ENCODE measurements around the gene CPXM2. TPM values are rescaled to one million over a fixed set of nuclear protein-coding genes. Genes with fewer than 3 reads are reported as not detected.

CPXM2 gene
- total RNA-seq (under 1 TPM in 1 of 2 donors, not detected in 1; 0.18 TPM), total RNA-seq (0 reads per million in 2 donors)

- H3K4me1 Mint-ChIP-seq, result no peaks in the 10 kb centered on the region
- H3K36me3 Mint-ChIP-seq (ENCODE audit: low read depth), result no peaks in the 10 kb centered on the region
- H3K9me3 ChIP-seq (ENCODE audit: control insufficient read depth, low read length, poor library complexity, severe bottlenecking), result no peaks in the 10 kb centered on the region
- H3K27ac Mint-ChIP-seq, result no peak within 1 kb of the TSS
- H3K27me3 Mint-ChIP-seq, result peaks cover 45% of the 10 kb centered on the region
- H3K4me3 Mint-ChIP-seq, result peak within 1 kb of the TSS; percentile 65
- ATAC-seq (no peak), DNase-seq (no peak)
Observed at GRCh38 chr10:123891144-123892071, at the start of gene CPXM2. Gene CPXM2 (minus strand): TSS chr10:123891807. CDS start chr10:123891659, 148 bp downstream.

- no peaks in the 10 kb centered on the region for H3K9me3 ChIP-seq (ENCODE audit: control insufficient read depth, low read length, poor library complexity, severe bottlenecking)
- H3K4me3 Mint-ChIP-seq, result no peak overlapping the region
- H3K4me1 Mint-ChIP-seq, result peaks cover 2% of the 10 kb centered on the region
- ATAC-seq (no peak), DNase-seq (no peak)
- H3K27me3 Mint-ChIP-seq, result peaks cover 20% of the 10 kb centered on the region
- H3K27ac Mint-ChIP-seq, result no peak overlapping the region
- H3K36me3 Mint-ChIP-seq (ENCODE audit: low read depth), result no peaks in the 10 kb centered on the region
Observed at GRCh38 chr10:123939591-123939990, 48.0 kb upstream of the CPXM2 start.

GRCh38 chr10:123938890-123939289 is 47.3 kb upstream of the CPXM2 start:
- no peak for DNase-seq
- Mint-ChIP-seq H3K4me1 (peaks cover 2% of the 10 kb centered on the region), H3K27me3 (peaks cover 15% of the 10 kb centered on the region), H3K27ac (no peak overlapping the region), H3K36me3 (ENCODE audit: low read depth) (no peaks in the 10 kb centered on the region), H3K4me3 (no peak overlapping the region)
- ATAC-seq, result no peak
- H3K9me3 ChIP-seq (ENCODE audit: control insufficient read depth, low read length, poor library complexity, severe bottlenecking), result no peaks in the 10 kb centered on the region

GRCh38 chr10:123936426-123936825 is 44.8 kb upstream of the CPXM2 start:
- Mint-ChIP-seq H3K36me3 (ENCODE audit: low read depth) (no peaks in the 10 kb centered on the region), H3K27ac (no peak overlapping the region), H3K4me1 (no peaks in the 10 kb centered on the region), H3K4me3 (no peak overlapping the region), H3K27me3 (peaks cover 8% of the 10 kb centered on the region)
- DNase-seq (no peak), ATAC-seq (no peak)
- no peaks in the 10 kb centered on the region for H3K9me3 ChIP-seq (ENCODE audit: control insufficient read depth, low read length, poor library complexity, severe bottlenecking)

- Mint-ChIP-seq H3K36me3 (ENCODE audit: low read depth) (no peaks in the 10 kb centered on the region), H3K4me3 (no peak overlapping the region), H3K27me3 (peaks cover 5% of the 10 kb centered on the region), H3K4me1 (no peaks in the 10 kb centered on the region), H3K27ac (no peak overlapping the region)
- ATAC-seq, result no peak
- peaks cover 2% of the 10 kb centered on the region for H3K9me3 ChIP-seq (ENCODE audit: control insufficient read depth, low read length, poor library complexity, severe bottlenecking)
- DNase-seq, result no peak
Observed at GRCh38 chr10:123935680-123936079, 44.1 kb upstream of the CPXM2 start.

- Mint-ChIP-seq H3K27me3 (peaks cover 5% of the 10 kb centered on the region), H3K4me1 (no peaks in the 10 kb centered on the region), H3K27ac (no peak overlapping the region), H3K36me3 (ENCODE audit: low read depth) (no peaks in the 10 kb centered on the region), H3K4me3 (no peak overlapping the region)
- ATAC-seq (no peak), DNase-seq (no peak)
- H3K9me3 ChIP-seq (ENCODE audit: control insufficient read depth, low read length, poor library complexity, severe bottlenecking), result peaks cover 2% of the 10 kb centered on the region
Observed at GRCh38 chr10:123934846-123935245, 43.2 kb upstream of the CPXM2 start.

GRCh38 chr10:123930340-123931001 is 38.9 kb upstream of the CPXM2 start:
- H3K4me3 Mint-ChIP-seq, result no peak overlapping the region
- H3K9me3 ChIP-seq (ENCODE audit: control insufficient read depth, low read length, poor library complexity, severe bottlenecking), result peaks cover 2% of the 10 kb centered on the region
- H3K27me3 Mint-ChIP-seq, result peaks cover 9% of the 10 kb centered on the region
- no peak overlapping the region for H3K27ac Mint-ChIP-seq
- DNase-seq (no peak), ATAC-seq (no peak)
- H3K36me3 Mint-ChIP-seq (ENCODE audit: low read depth), result no peaks in the 10 kb centered on the region
- no peaks in the 10 kb centered on the region for H3K4me1 Mint-ChIP-seq

GRCh38 chr10:123929791-123930190 is 38.2 kb upstream of the CPXM2 start:
- Mint-ChIP-seq H3K36me3 (ENCODE audit: low read depth) (no peaks in the 10 kb centered on the region), H3K4me1 (no peaks in the 10 kb centered on the region), H3K4me3 (no peak overlapping the region), H3K27ac (no peak overlapping the region), H3K27me3 (peaks cover 9% of the 10 kb centered on the region)
- DNase-seq (no peak), ATAC-seq (no peak)
- peaks cover 2% of the 10 kb centered on the region for H3K9me3 ChIP-seq (ENCODE audit: control insufficient read depth, low read length, poor library complexity, severe bottlenecking)

GRCh38 chr10:123928427-123928826 is 36.8 kb upstream of the CPXM2 start:
- ATAC-seq (no peak), DNase-seq (no peak)
- H3K36me3 Mint-ChIP-seq (ENCODE audit: low read depth), result no peaks in the 10 kb centered on the region
- no peaks in the 10 kb centered on the region for H3K4me1 Mint-ChIP-seq
- peaks cover 9% of the 10 kb centered on the region for H3K27me3 Mint-ChIP-seq
- peaks cover 2% of the 10 kb centered on the region for H3K9me3 ChIP-seq (ENCODE audit: control insufficient read depth, low read length, poor library complexity, severe bottlenecking)
- no peak overlapping the region for H3K4me3 Mint-ChIP-seq
- H3K27ac Mint-ChIP-seq, result no peak overlapping the region

GRCh38 chr10:123926401-123927264 is 35.0 kb upstream of the CPXM2 start:
- DNase-seq (no peak), ATAC-seq (no peak)
- no peaks in the 10 kb centered on the region for H3K4me1 Mint-ChIP-seq
- peaks cover 2% of the 10 kb centered on the region for H3K9me3 ChIP-seq (ENCODE audit: control insufficient read depth, low read length, poor library complexity, severe bottlenecking)
- H3K36me3 Mint-ChIP-seq (ENCODE audit: low read depth), result no peaks in the 10 kb centered on the region
- no peak overlapping the region for H3K27ac Mint-ChIP-seq
- peaks cover 9% of the 10 kb centered on the region for H3K27me3 Mint-ChIP-seq
- no peak overlapping the region for H3K4me3 Mint-ChIP-seq

GRCh38 chr10:123922126-123922525 is 30.5 kb upstream of the CPXM2 start:
- Mint-ChIP-seq H3K4me3 (no peak overlapping the region), H3K27me3 (peaks cover 9% of the 10 kb centered on the region), H3K36me3 (ENCODE audit: low read depth) (no peaks in the 10 kb centered on the region), H3K27ac (no peak overlapping the region), H3K4me1 (no peaks in the 10 kb centered on the region)
- no peak for ATAC-seq
- DNase-seq, result no peak
- no peaks in the 10 kb centered on the region for H3K9me3 ChIP-seq (ENCODE audit: control insufficient read depth, low read length, poor library complexity, severe bottlenecking)

- Mint-ChIP-seq H3K36me3 (ENCODE audit: low read depth) (peaks cover 3% of the 10 kb centered on the region), H3K4me3 (no peak overlapping the region), H3K27ac (no peak overlapping the region), H3K27me3 (peaks cover 25% of the 10 kb centered on the region), H3K4me1 (peaks cover 2% of the 10 kb centered on the region)
- H3K9me3 ChIP-seq (ENCODE audit: control insufficient read depth, low read length, poor library complexity, severe bottlenecking), result no peaks in the 10 kb centered on the region
- ATAC-seq (no peak), DNase-seq (no peak)
Observed at GRCh38 chr10:123916775-123917174, 25.2 kb upstream of the CPXM2 start.

Data from T-helper 17 cell (primary cell).